ENCODE results near the gene RABAC1. TPM values are rescaled to one million over a fixed set of nuclear protein-coding genes. Genes with fewer than 3 reads are reported as not detected.
A peak's percentile ranks its signal among the peaks of the same experiment; 100 is the strongest.

The RABAC1 gene, protein sequence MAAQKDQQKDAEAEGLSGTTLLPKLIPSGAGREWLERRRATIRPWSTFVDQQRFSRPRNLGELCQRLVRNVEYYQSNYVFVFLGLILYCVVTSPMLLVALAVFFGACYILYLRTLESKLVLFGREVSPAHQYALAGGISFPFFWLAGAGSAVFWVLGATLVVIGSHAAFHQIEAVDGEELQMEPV
- total RNA-seq (151 and 212 TPM in 2 replicates), polyA plus RNA-seq (245 and 270 TPM in 2 replicates)

DNA sequence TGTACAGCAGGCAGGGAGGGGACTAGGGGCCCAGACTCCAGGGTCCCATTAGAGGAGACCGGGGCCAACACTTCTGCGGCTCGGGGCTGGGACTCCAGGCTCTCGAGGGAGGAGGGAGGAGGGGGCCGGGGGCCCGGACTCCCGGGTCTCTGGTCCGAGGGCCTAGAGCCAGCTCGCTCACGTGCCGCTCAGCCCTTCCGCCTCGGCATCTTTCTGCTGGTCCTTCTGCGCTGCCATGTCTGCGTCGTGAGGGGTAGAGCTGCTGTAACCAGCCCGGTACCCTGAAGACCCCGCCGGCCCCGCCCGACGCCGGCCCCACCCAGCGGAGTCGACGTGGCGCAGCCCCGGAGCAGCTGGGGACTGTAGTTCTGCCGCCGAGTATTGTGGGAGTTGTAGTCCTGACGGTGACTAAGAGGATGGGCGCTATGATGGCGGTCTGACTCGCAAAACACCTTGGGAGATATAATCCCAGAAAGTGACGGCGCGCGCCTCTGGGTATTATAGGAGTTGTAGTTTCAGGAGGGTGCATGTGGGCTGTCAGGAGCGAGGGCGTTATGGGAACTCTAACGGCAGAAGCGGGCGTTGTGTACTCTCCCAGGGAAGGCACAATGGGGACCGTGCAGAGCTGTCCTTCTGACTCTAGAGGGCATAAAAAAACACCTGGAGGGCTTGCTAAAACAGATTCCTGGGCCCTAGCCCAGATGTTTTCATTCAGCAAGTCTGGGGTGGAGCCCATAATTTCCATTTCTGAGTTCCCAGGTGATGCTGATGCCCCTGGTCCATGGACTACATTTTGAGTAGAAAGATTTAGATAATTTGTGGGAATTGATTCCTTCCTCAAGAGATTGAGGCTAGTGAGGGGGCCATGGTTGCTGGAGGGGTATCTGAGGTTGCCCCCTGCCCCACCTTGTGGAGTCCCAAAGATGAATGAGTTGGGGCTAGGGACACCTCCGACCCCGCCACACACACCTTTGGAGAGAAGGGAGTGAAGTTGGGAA, at the start of gene RABAC1:
TSS of gene RABAC1 (minus strand) at position 266 of the 998 bp plus-strand sequence. CDS start at position 237, 29 bp downstream.
- no peaks in the 10 kb centered on the region for H3K4me1 ChIP-seq (ENCODE audit: low read depth)
- peak within 1 kb of the TSS; percentile 70 for H3K4me3 ChIP-seq
- DNase-seq (ENCODE audit: low read depth in 1 of 2, low spot score in 1 of 2), result peak; percentile 93 to 94
- H3K36me3 ChIP-seq, result no peaks in the 10 kb centered on the region
- no peaks in the 10 kb centered on the region for H3K27me3 ChIP-seq
- no peaks in the 10 kb centered on the region for H3K9me3 ChIP-seq (ENCODE audit: low read depth)
- peak within 1 kb of the TSS; percentile 46 for H3K27ac ChIP-seq
- peak; percentile 16 for TF ChIP-seq CTCF (IDR thresholded peaks at IDR 0.05; ENCODE audit: low read depth, low read length)

DNA sequence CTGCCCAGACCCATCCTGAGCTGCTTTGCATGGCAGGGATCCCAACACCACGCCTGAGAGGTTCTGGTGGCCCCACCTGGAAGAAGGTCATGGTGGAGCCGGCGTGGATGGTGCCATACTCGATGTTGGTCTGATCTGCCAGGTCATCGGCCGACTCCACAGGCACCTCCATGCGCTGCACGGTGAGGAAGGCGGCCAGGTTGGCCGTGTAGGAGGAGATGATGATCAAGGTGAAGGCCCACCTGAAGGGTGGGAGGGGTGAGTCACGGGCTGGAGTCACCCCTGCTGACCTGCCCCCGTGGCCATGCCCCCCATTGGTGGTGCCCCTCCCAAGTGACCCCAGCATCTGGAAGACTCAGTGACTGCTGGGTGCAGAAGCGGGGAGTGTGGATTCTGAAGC, 47.4 kb upstream of the RABAC1 start:
- no peak overlapping the region for H3K4me3 ChIP-seq
- H3K36me3 ChIP-seq, result no peaks in the 10 kb centered on the region
- no peak overlapping the region for H3K27ac ChIP-seq
- H3K4me1 ChIP-seq (ENCODE audit: low read depth), result no peaks in the 10 kb centered on the region
- peaks cover 10% of the 10 kb centered on the region for H3K27me3 ChIP-seq
- DNase-seq (ENCODE audit: low read depth in 1 of 2, low spot score in 1 of 2), result no peak
- TF ChIP-seq CTCF (IDR thresholded peaks at IDR 0.05; ENCODE audit: low read depth, low read length), result no peak
- no peaks in the 10 kb centered on the region for H3K9me3 ChIP-seq (ENCODE audit: low read depth)

- no peak for DNase-seq (ENCODE audit: low read depth in 1 of 2, low spot score in 1 of 2)
- TF ChIP-seq CTCF (IDR thresholded peaks at IDR 0.05; ENCODE audit: low read depth, low read length), result no peak
- Histone ChIP-seq H3K4me1 (ENCODE audit: low read depth) (no peaks in the 10 kb centered on the region), H3K27ac (no peak overlapping the region), H3K4me3 (no peak overlapping the region), H3K36me3 (no peaks in the 10 kb centered on the region), H3K27me3 (peaks cover 20% of the 10 kb centered on the region), H3K9me3 (ENCODE audit: low read depth) (no peaks in the 10 kb centered on the region)
Measured at GRCh38 chr19:42005504-42005903, 46.4 kb upstream of the RABAC1 start.

- no peak for TF ChIP-seq CTCF (IDR thresholded peaks at IDR 0.05; ENCODE audit: low read depth, low read length)
- H3K4me1 ChIP-seq (ENCODE audit: low read depth), result no peaks in the 10 kb centered on the region
- H3K27me3 ChIP-seq, result peaks cover 38% of the 10 kb centered on the region
- no peak for DNase-seq (ENCODE audit: low read depth in 1 of 2, low spot score in 1 of 2)
- H3K27ac ChIP-seq, result no peak overlapping the region
- no peaks in the 10 kb centered on the region for H3K36me3 ChIP-seq
- H3K4me3 ChIP-seq, result no peak overlapping the region
- no peaks in the 10 kb centered on the region for H3K9me3 ChIP-seq (ENCODE audit: low read depth)
Measured at GRCh38 chr19:42003506-42004294, 44.6 kb upstream of the RABAC1 start.

DNA sequence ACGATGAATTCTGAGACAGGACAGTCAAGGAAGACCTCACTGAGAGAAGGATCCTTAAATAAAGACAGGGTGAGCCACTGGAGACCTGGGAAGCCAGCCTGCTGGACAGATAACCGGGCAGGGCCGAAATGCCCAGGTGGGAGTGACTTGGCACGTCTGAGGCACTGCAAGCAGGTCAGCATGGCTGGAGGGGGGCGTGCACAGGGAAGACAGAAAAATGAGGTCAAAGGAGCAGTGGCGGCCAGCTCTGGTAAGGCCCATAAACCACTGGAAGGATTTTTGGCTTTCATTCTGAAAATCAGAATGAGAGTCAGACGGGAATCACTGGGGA, 40.7 kb upstream of the RABAC1 start:
- DNase-seq (ENCODE audit: low read depth in 1 of 2, low spot score in 1 of 2), result no peak
- Histone ChIP-seq H3K4me3 (no peak overlapping the region), H3K36me3 (no peaks in the 10 kb centered on the region), H3K27ac (no peak overlapping the region), H3K27me3 (peaks cover 77% of the 10 kb centered on the region), H3K9me3 (ENCODE audit: low read depth) (no peaks in the 10 kb centered on the region), H3K4me1 (ENCODE audit: low read depth) (peaks cover 6% of the 10 kb centered on the region)
- no peak for TF ChIP-seq CTCF (IDR thresholded peaks at IDR 0.05; ENCODE audit: low read depth, low read length)
